ENCODE measurements around the gene CREB3L4. TPM values are rescaled to one million over a fixed set of nuclear protein-coding genes. Genes with fewer than 3 reads are reported as not detected.
A peak's percentile ranks its signal among the peaks of the same experiment; 100 is the strongest.

Gene CREB3L4
- total RNA-seq, 1 donor from 2014 or later, result 15.2 TPM

DNA sequence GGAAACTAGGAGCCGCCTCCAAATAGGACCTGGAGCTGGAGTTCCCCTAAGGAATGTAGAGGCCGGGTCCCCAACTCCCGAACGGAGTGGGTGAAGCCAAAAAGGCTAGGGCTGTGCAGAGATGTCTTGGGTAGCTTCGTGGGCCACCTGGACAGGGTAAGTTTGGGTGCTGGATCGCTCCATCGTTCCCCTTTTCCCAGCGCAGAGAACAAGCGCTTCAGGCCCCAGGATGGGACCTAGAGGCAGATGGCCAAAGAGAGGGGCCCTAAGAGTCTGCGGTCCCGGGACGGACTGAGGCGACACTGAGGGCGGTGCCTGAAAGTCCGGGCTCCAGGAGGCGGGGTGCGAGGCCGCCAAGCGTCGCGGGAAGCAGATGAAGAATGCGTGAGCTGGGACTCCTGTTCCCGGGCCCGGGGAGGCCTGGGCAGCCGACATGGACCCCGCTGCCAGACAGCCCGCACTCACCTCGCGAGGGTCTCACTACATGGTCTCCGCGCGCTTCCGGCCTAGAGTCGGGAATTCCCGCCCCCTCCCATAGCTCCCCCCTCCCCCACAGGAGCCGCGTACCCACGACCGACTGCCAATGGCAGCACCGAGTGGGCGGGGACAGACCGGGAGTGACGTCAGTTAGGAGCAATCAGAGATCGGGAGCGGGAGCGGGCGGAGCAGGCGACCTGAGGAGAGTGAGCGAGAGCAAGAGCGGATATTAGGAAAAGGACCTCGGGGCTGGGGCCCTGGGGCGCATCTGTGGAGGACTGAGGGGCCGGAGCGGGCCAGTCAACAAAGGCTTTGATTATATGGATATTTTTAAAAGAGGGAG lies 4.5 kb upstream of the CREB3L4 start, which contains the start of gene SLC39A1:
SLC39A1 (minus strand) TSS at position 508 of the 820 bp plus-strand sequence. CDS start 822 bp downstream, outside the sequence.
- Histone ChIP-seq H3K4me1 (peaks cover 62% of the 10 kb centered on the region), H3K9me3 (no peaks in the 10 kb centered on the region), H3K27me3 (no peaks in the 10 kb centered on the region), H3K4me3 (peak within 1 kb of the TSS; percentile 59 to 81), H3K27ac (peak within 1 kb of the TSS; percentile 96), H3K36me3 (peaks cover 0 to 9% of the 10 kb centered on the region in 2 donors)
- intact Hi-C loops (cut with DNase I), result no loop called here
- TF ChIP-seq, protein P1, sequence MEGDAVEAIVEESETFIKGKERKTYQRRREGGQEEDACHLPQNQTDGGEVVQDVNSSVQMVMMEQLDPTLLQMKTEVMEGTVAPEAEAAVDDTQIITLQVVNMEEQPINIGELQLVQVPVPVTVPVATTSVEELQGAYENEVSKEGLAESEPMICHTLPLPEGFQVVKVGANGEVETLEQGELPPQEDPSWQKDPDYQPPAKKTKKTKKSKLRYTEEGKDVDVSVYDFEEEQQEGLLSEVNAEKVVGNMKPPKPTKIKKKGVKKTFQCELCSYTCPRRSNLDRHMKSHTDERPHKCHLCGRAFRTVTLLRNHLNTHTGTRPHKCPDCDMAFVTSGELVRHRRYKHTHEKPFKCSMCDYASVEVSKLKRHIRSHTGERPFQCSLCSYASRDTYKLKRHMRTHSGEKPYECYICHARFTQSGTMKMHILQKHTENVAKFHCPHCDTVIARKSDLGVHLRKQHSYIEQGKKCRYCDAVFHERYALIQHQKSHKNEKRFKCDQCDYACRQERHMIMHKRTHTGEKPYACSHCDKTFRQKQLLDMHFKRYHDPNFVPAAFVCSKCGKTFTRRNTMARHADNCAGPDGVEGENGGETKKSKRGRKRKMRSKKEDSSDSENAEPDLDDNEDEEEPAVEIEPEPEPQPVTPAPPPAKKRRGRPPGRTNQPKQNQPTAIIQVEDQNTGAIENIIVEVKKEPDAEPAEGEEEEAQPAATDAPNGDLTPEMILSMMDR (IDR thresholded peaks at IDR 0.05), result peak in 1 of 3 experiments; percentile 22
- TF ChIP-seq POLR2A (IDR thresholded peaks at IDR 0.05), result peak in 1 of 2 donors; percentile 79
- TF ChIP-seq POLR2AphosphoS5 (IDR thresholded peaks at IDR 0.05; ENCODE audit: insufficient read depth in 1 of 2, low read depth in 1 of 2), result peak; percentile 90 to 95
- DNase-seq (ENCODE audit: extremely low spot score in 2 of 2), result peak in 1 of 2 donors; percentile 99

DNA sequence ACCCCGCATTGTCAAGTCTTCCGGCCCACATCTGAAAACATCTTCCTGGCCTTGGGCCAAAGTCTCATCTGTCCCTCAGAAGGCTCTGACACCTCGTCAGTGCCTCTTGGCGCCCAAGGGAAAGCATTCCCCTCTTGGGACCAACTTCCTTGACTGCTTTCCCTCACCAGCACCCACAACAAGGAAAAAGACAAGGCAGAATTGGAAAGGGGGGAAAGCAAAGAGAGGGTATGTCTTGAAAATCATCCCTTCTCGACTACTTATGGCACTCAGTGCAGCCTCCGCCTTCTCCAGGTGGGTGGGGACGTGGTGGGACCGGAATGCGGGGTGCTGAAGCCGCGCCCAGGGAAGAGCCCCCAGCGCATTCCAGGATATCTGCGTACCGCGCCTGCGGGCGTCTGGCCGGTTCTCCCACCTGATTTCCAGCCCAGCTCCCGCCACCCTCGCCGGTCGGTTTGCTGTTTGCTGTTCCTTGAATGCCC lies 3.8 kb upstream of the CREB3L4 start:
- H3K4me3 ChIP-seq, result peak overlapping the region; percentile 59 to 81
- TF ChIP-seq POLR2A (IDR thresholded peaks at IDR 0.05) (no peak), POLR2AphosphoS5 (IDR thresholded peaks at IDR 0.05; ENCODE audit: insufficient read depth in 1 of 2, low read depth in 1 of 2) (no peak)
- TF ChIP-seq, protein P1 (IDR thresholded peaks at IDR 0.05), result no peak
- H3K9me3 ChIP-seq, result no peaks in the 10 kb centered on the region
- H3K4me1 ChIP-seq, result peaks cover 66% of the 10 kb centered on the region
- peaks cover 0 to 9% of the 10 kb centered on the region in 2 donors for H3K36me3 ChIP-seq
- no peaks in the 10 kb centered on the region for H3K27me3 ChIP-seq
- no peak for DNase-seq (ENCODE audit: extremely low spot score in 2 of 2)
- intact Hi-C loops (cut with DNase I), result no loop called here
- peak overlapping the region; percentile 96 for H3K27ac ChIP-seq

DNA sequence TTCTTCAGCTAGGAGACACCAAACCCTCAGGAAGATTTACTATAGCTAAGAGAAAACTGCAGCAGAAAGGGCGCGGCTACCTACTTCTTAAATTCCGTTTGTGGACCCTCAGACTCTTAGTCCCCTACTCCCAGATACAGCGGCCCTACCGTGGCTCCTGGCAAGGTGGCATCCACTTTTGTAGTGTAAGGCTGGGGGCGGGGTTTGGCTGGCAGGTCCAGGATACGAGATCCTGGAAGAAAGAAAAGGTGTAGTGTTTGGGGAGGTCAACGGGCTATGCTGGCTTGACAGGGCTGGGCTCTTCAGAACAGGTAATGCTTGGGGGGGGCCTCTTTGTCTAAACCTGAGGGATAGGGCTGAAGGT lies 280 bp downstream of the CREB3L4 start:
- H3K9me3 ChIP-seq, result no peaks in the 10 kb centered on the region
- H3K27me3 ChIP-seq, result no peaks in the 10 kb centered on the region
- intact Hi-C loops (cut with DNase I), result no loop called here
- no peak for DNase-seq (ENCODE audit: extremely low spot score in 2 of 2)
- H3K4me1 ChIP-seq, result peaks cover 46% of the 10 kb centered on the region
- TF ChIP-seq, protein P1 (IDR thresholded peaks at IDR 0.05), result no peak
- TF ChIP-seq POLR2A (IDR thresholded peaks at IDR 0.05) (no peak), POLR2AphosphoS5 (IDR thresholded peaks at IDR 0.05; ENCODE audit: insufficient read depth in 1 of 2, low read depth in 1 of 2) (no peak)
- peak overlapping the region; percentile 93 for H3K27ac ChIP-seq
- peak overlapping the region; percentile 63 to 65 for H3K4me3 ChIP-seq
- H3K36me3 ChIP-seq, result no peaks in the 10 kb centered on the region

DNA sequence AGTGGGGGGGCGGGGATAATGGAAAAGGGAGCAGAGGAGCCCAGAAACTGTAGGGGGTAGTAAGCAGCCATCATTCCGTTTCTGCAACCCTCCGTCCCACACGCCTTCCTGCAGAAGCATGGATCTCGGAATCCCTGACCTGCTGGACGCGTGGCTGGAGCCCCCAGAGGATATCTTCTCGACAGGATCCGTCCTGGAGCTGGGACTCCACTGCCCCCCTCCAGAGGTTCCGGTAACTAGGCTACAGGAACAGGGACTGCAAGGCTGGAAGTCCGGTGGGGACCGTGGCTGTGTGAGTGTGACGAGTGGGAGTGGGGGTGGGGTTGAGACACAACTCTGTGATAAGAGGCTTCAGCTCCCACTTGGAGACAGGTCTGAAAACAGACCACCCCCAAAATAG lies 706 bp downstream of the CREB3L4 start:
- Histone ChIP-seq H3K27me3 (no peaks in the 10 kb centered on the region), H3K9me3 (no peaks in the 10 kb centered on the region), H3K27ac (peak overlapping the region; percentile 93), H3K4me1 (peaks cover 45% of the 10 kb centered on the region), H3K36me3 (no peaks in the 10 kb centered on the region), H3K4me3 (peak overlapping the region; percentile 63 to 65)
- no peak for DNase-seq (ENCODE audit: extremely low spot score in 2 of 2)
- TF ChIP-seq POLR2AphosphoS5 (IDR thresholded peaks at IDR 0.05; ENCODE audit: insufficient read depth in 1 of 2, low read depth in 1 of 2) (no peak), POLR2A (IDR thresholded peaks at IDR 0.05) (no peak)
- TF ChIP-seq, protein P1 (IDR thresholded peaks at IDR 0.05), result no peak
- intact Hi-C loops (cut with DNase I), result no loop called here

DNA sequence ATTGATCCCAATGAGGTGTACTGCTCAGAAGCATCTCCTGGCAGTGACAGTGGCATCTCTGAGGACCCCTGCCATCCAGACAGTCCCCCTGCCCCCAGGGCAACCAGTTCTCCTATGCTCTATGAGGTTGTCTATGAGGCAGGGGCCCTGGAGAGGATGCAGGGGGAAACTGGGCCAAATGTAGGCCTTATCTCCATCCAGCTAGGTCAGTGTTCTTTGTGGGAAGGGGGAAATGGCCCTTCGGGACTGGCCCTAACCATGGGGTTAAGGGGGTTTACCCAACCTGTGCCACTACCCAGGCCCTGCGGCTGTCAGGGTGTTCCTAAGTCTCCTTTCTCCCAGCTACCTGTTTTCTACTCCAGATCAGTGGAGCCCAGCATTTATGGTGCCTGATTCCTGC lies 1.3 kb downstream of the CREB3L4 start:
- H3K27me3 ChIP-seq, result no peaks in the 10 kb centered on the region
- no peak for DNase-seq (ENCODE audit: extremely low spot score in 2 of 2)
- no peak overlapping the region for H3K27ac ChIP-seq
- no peak overlapping the region for H3K4me3 ChIP-seq
- no peaks in the 10 kb centered on the region for H3K9me3 ChIP-seq
- no peak for TF ChIP-seq POLR2A (IDR thresholded peaks at IDR 0.05)
- TF ChIP-seq, protein P1 (IDR thresholded peaks at IDR 0.05), result no peak
- no peak for TF ChIP-seq POLR2AphosphoS5 (IDR thresholded peaks at IDR 0.05; ENCODE audit: insufficient read depth in 1 of 2, low read depth in 1 of 2)
- intact Hi-C loops (cut with DNase I), result no loop called here
- peaks cover 43% of the 10 kb centered on the region for H3K4me1 ChIP-seq
- peaks cover 0 to 4% of the 10 kb centered on the region in 2 donors for H3K36me3 ChIP-seq
